MV-4-11 (cell line): ENCODE measurements around the gene CAMK1D.
A peak's percentile ranks its signal among the peaks of the same experiment; 100 is the strongest.

Source experiments
- DNase-seq: peaks from one replicate; lab custom pipeline; 2025; lab: John Stamatoyannopoulos, UW

CAMK1D gene

GRCh38 chr10:12769323-12770044 is 420.1 kb downstream of the CAMK1D start:
- no peak for DNase-seq

GRCh38 chr10:12771981-12772760 is 422.8 kb downstream of the CAMK1D start:
- no peak for DNase-seq

- DNase-seq, result no peak
Measured at GRCh38 chr10:12772797-12773587, 423.6 kb downstream of the CAMK1D start.

GRCh38 chr10:12774204-12774894 is 425.0 kb downstream of the CAMK1D start:
- no peak for DNase-seq

- no peak for DNase-seq
Measured at GRCh38 chr10:12777840-12778585, 428.7 kb downstream of the CAMK1D start.

GRCh38 chr10:12780634-12781601 is 431.6 kb downstream of the CAMK1D start:
- no peak for DNase-seq

GRCh38 chr10:12781976-12782375 is 432.6 kb downstream of the CAMK1D start:
- no peak for DNase-seq

- DNase-seq, result peak; percentile 48
Measured at GRCh38 chr10:12782537-12782936, 433.2 kb downstream of the CAMK1D start.

- no peak for DNase-seq
Measured at GRCh38 chr10:12783293-12783692, 433.9 kb downstream of the CAMK1D start.

GRCh38 chr10:12784646-12785045 is 435.3 kb downstream of the CAMK1D start:
- DNase-seq, result no peak

GRCh38 chr10:12785415-12785831 is 436.1 kb downstream of the CAMK1D start:
- no peak for DNase-seq

- DNase-seq, result no peak
Measured at GRCh38 chr10:12787297-12787696, 437.9 kb downstream of the CAMK1D start.

GRCh38 chr10:12788277-12788676 is 438.9 kb downstream of the CAMK1D start:
- DNase-seq, result peak; percentile 29

- DNase-seq, result no peak
Measured at GRCh38 chr10:12790270-12790669, 440.9 kb downstream of the CAMK1D start.

GRCh38 chr10:12791728-12792127 is 442.4 kb downstream of the CAMK1D start:
- no peak for DNase-seq

GRCh38 chr10:12792889-12793556 is 443.7 kb downstream of the CAMK1D start:
- DNase-seq, result no peak

GRCh38 chr10:12795315-12796110 is 446.2 kb downstream of the CAMK1D start:
- DNase-seq, result no peak

GRCh38 chr10:12796401-12797160 is 447.2 kb downstream of the CAMK1D start:
- DNase-seq, result peak; percentile 0
